HUES48 (cell line): Measurements from ENCODE around the gene AGR3.
"Not testable (repeated sequence)": the region's sequence is repeated elsewhere in the genome, so short reads cannot be mapped to it uniquely, and the experiment has no call there.

Experiments
- H3K27ac ChIP-seq: one replicate; pipeline ENCODE4 v1.7.0; 2013; ENCODE audit warnings: low read depth, low read length, inconsistent platforms
- H3K27me3 ChIP-seq: 2 replicates; pipeline ENCODE4 v1.6.1; 2013; ENCODE audit warnings: mild to moderate bottlenecking, low read length; ENCODE audit not compliant: control insufficient read depth, insufficient read depth
- H3K36me3 ChIP-seq: 2 replicates; pipeline ENCODE4 v1.6.1; 2013; ENCODE audit warnings: low read length; ENCODE audit not compliant: control insufficient read depth, insufficient read depth
- H3K4me1 ChIP-seq: 2 replicates; pipeline ENCODE4 v1.6.1; 2013; ENCODE audit warnings: mild to moderate bottlenecking, low read length; ENCODE audit not compliant: control insufficient read depth, insufficient read depth
- H3K4me3 ChIP-seq: 2 replicates; pipeline ENCODE4 v1.5.1; 2013; ENCODE audit warnings: mild to moderate bottlenecking, low read depth, low read length
- H3K9ac ChIP-seq: 2 replicates; pipeline ENCODE4 v1.6.1; 2013; ENCODE audit warnings: mild to moderate bottlenecking, low read depth, low read length, moderate library complexity
- H3K9me3 ChIP-seq: 2 replicates; pipeline ENCODE4 v1.6.1; 2013; ENCODE audit warnings: low read length; ENCODE audit not compliant: control insufficient read depth, insufficient read depth

The AGR3 gene

GRCh38 chr7:16891338-16891737 is 9.6 kb upstream of the AGR3 start:
- Histone ChIP-seq H3K4me1 (no peaks in the 10 kb centered on the region), H3K27me3 (no peaks in the 10 kb centered on the region), H3K9me3 (no peaks in the 10 kb centered on the region), H3K36me3 (no peaks in the 10 kb centered on the region), H3K4me3 (no peak overlapping the region), H3K27ac (no peak overlapping the region), H3K9ac (no peak overlapping the region)

DNA sequence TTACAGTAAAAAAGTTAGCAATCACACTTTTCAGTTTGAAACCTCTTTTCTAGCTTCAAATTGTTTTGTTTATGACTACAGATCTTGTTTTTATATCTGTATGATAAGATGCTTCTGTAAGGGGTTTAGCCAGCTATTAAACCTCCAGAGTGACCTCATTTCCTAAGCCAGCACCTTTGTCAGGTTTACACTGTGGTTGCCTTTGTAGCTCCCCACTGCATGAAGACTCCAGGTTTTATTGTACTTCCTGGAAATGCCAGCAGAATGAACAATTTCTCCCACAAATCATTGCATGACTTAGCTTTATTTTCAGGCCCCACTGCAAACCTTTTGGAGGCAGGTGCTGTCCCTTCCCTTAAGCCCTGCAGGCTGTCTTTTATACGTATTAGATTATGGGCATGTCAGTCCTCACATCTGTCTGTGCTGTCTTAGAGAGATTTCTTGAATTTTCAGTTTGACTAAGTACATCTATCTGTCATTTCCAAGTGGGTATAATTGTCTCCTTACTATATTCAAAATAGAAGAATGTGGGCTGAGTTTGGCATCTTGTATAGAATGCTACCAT is 8.2 kb upstream of the AGR3 start:
- Histone ChIP-seq H3K36me3 (no peaks in the 10 kb centered on the region), H3K9me3 (no peaks in the 10 kb centered on the region), H3K4me1 (no peaks in the 10 kb centered on the region), H3K27ac (no peak overlapping the region), H3K27me3 (no peaks in the 10 kb centered on the region), H3K4me3 (no peak overlapping the region), H3K9ac (no peak overlapping the region)

- H3K9ac ChIP-seq = no peak overlapping the region
- no peaks in the 10 kb centered on the region for H3K4me1 ChIP-seq
- H3K27ac ChIP-seq = no peak overlapping the region
- no peaks in the 10 kb centered on the region for H3K27me3 ChIP-seq
- no peak overlapping the region for H3K4me3 ChIP-seq
- no peaks in the 10 kb centered on the region for H3K9me3 ChIP-seq
- H3K36me3 ChIP-seq = no peaks in the 10 kb centered on the region
These were observed 7.5 kb upstream of the AGR3 start for GRCh38 chr7:16889305-16889704.

DNA sequence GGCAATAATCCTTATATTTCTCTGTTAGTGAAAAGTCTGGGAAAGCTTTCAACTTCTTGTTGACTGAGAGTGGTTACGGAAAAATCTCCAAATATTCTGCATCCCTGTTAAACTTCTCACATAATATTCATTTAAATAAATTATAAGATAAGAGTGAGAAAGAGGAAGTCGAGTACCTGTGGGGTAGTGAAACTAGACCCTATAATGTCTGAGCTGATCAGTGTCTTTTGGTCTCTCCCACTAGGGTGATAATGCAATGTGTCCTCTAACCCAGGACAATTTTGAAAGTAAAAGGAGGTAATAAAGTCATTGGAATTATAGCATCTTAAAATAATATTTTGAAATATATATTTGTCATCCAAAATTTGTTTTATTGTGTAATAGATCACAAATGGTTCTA is 2.1 kb upstream of the AGR3 start:
- Histone ChIP-seq H3K27ac (no peak overlapping the region), H3K9me3 (no peaks in the 10 kb centered on the region), H3K27me3 (no peaks in the 10 kb centered on the region), H3K4me3 (no peak overlapping the region), H3K9ac (no peak overlapping the region), H3K4me1 (no peaks in the 10 kb centered on the region), H3K36me3 (no peaks in the 10 kb centered on the region)

- Histone ChIP-seq H3K27ac (no peak overlapping the region), H3K9me3 (no peaks in the 10 kb centered on the region), H3K36me3 (no peaks in the 10 kb centered on the region), H3K4me3 (no peak overlapping the region), H3K4me1 (no peaks in the 10 kb centered on the region), H3K27me3 (no peaks in the 10 kb centered on the region), H3K9ac (no peak overlapping the region)
These were observed 1.2 kb downstream of the AGR3 start for GRCh38 chr7:16880554-16880953.

- H3K4me3 ChIP-seq = no peak overlapping the region
- no peak overlapping the region for H3K9ac ChIP-seq
- H3K9me3 ChIP-seq = no peaks in the 10 kb centered on the region
- H3K36me3 ChIP-seq = no peaks in the 10 kb centered on the region
- no peaks in the 10 kb centered on the region for H3K27me3 ChIP-seq
- H3K27ac ChIP-seq = no peak overlapping the region
- H3K4me1 ChIP-seq = no peaks in the 10 kb centered on the region
These were observed 2.6 kb downstream of the AGR3 start for GRCh38 chr7:16879181-16879580.

GRCh38 chr7:16875861-16876260 is 5.9 kb downstream of the AGR3 start:
- Histone ChIP-seq H3K4me1 (no peaks in the 10 kb centered on the region), H3K27me3 (no peaks in the 10 kb centered on the region), H3K27ac (no peak overlapping the region), H3K9ac (no peak overlapping the region), H3K36me3 (no peaks in the 10 kb centered on the region), H3K4me3 (no peak overlapping the region), H3K9me3 (no peaks in the 10 kb centered on the region)

DNA sequence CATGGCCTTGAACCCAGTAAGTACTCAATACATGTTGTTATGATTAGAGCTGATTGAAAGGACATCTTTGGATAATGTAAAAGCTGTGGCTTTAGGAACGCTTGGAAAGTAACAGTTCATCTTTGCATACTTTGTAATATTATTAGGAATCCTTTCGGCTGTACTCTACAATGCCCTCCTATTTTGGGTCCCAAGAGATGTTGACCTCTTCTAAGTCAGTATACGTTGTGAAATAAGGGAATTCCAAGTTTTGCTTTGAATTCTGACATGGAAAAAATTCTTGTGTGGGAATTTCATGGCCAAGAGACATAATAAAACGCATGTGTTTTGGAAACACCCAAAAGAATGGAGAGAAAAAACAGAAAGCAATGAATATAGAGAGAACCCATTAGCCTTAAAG is 7.7 kb downstream of the AGR3 start:
- Histone ChIP-seq H3K9me3 (no peaks in the 10 kb centered on the region), H3K36me3 (no peaks in the 10 kb centered on the region), H3K27ac (no peak overlapping the region), H3K27me3 (no peaks in the 10 kb centered on the region), H3K9ac (no peak overlapping the region), H3K4me3 (no peak overlapping the region), H3K4me1 (no peaks in the 10 kb centered on the region)

GRCh38 chr7:16867328-16867727 is 14.5 kb downstream of the AGR3 start:
- Histone ChIP-seq H3K9ac (no peak overlapping the region), H3K4me3 (no peak overlapping the region), H3K4me1 (no peaks in the 10 kb centered on the region), H3K9me3 (no peaks in the 10 kb centered on the region), H3K27ac (no peak overlapping the region), H3K27me3 (no peaks in the 10 kb centered on the region), H3K36me3 (no peaks in the 10 kb centered on the region)

DNA sequence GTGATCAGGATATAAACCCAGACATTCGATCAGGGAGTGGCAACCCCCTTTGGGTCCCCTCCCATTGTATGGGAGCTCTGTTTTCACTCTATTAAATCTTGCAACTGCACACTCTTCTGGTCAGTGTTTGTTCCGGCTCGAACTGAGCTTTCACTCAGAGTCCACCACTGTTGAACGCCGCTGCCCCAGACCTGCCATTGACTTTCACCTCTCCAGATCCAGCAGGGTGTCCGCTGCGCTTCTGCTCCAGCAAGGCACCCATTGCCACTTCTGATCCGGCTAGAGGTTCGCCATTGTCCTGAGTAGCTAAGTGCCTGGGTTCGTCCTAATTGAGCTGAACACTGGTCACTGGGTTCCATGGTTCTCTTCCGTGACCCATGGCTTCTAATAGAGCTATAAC is 28.6 kb downstream of the AGR3 start:
- H3K4me3 ChIP-seq, H3K4me1 ChIP-seq, H3K9me3 ChIP-seq, H3K27ac ChIP-seq, H3K9ac ChIP-seq, H3K36me3 ChIP-seq, H3K27me3 ChIP-seq: not testable (repeated sequence)

- no peak overlapping the region for H3K9ac ChIP-seq
- H3K27me3 ChIP-seq = no peaks in the 10 kb centered on the region
- H3K4me1 ChIP-seq = no peaks in the 10 kb centered on the region
- H3K27ac ChIP-seq = no peak overlapping the region
- H3K36me3 ChIP-seq = no peaks in the 10 kb centered on the region
- no peak overlapping the region for H3K4me3 ChIP-seq
- no peaks in the 10 kb centered on the region for H3K9me3 ChIP-seq
These were observed 30.0 kb downstream of the AGR3 start for GRCh38 chr7:16851829-16852228.
